Caco-2 (cell line): Measurements from ENCODE around the gene SNHG17. TPM values are rescaled to one million over a fixed set of nuclear protein-coding genes. Genes with fewer than 3 reads are reported as not detected.

Experiments used
- Bru-seq: library from RNA; stranded (reverse); fragments of 400-500 nt; gene quantifications from one replicate; lab custom pipeline; 2021; lab: Mats Ljungman, UMichigan
- BruChase-seq, 2 experiments: library from RNA; stranded (reverse); fragments of 400-500 nt; gene quantifications; one replicate each; lab custom pipeline; 2021; lab: Mats Ljungman, UMichigan
- BruUV-seq: library from RNA; stranded (reverse); fragments of 400-500 nt; replicated peaks from 2 replicates; lab custom pipeline; 2021; lab: Mats Ljungman, UMichigan
- CTCF ChIA-PET: fragments of 300-600 bp; sonication (Branson Sonifier 250); formaldehyde crosslinking; loops from one replicate; lab custom pipeline; 2022; ENCODE audit warnings: antibody characterized with exemption; lab: Charles Lee
- POLR2A ChIA-PET: fragments of 300-600 bp; sonication (Branson Sonifier 250); formaldehyde crosslinking; loops from one replicate; lab custom pipeline; 2022; ENCODE audit warnings: antibody characterized with exemption; lab: Charles Lee
- DNase-seq, 2 experiments: peaks; one replicate each; pipeline versions ENCODE4 v3.0.0 to v3.0.0-alpha.2; 2020 to 2022
- H3K27me3 ChIP-seq: replicated peaks from 2 replicates; pipeline ENCODE4 v1.6.0; 2011; ENCODE audit warnings: low read length; ENCODE audit not compliant: control insufficient read depth, insufficient read depth
- H3K36me3 ChIP-seq: 2 replicates; pipeline ENCODE4 v1.5.1; 2011; ENCODE audit warnings: low read length; ENCODE audit not compliant: control insufficient read depth, insufficient read depth
- H3K4me1 ChIP-seq: fragments of 250-450 bp; sonication (Bioruptor Pico); 2 replicates; pipeline ENCODE4 v1.5.1; 2020; ENCODE audit warnings: mild to moderate bottlenecking
- H3K4me3 ChIP-seq: 2 replicates; pipeline ENCODE4 v1.5.1; 2011; ENCODE audit warnings: low read depth, mild to moderate bottlenecking, control low read depth, low read length
- H3K9me3 ChIP-seq: fragments of 250-450 bp; sonication (Bioruptor Pico); 2 replicates; pipeline ENCODE4 v1.5.1; 2020; ENCODE audit warnings: mild to moderate bottlenecking, moderate library complexity
- H3K27ac Mint-ChIP-seq: one replicate; pipeline ENCODE4 v1.8.0; 2022; ENCODE audit warnings: mixed read lengths; ENCODE audit not compliant: unreplicated experiment
- H3K27me3 Mint-ChIP-seq: one replicate; pipeline ENCODE4 v1.8.0; 2022; ENCODE audit warnings: mixed read lengths; ENCODE audit not compliant: insufficient read depth, unreplicated experiment
- H3K36me3 Mint-ChIP-seq: one replicate; pipeline ENCODE4 v1.8.0; 2022; ENCODE audit warnings: mild to moderate bottlenecking, mixed read lengths; ENCODE audit not compliant: insufficient read depth, unreplicated experiment
- H3K4me1 Mint-ChIP-seq: one replicate; pipeline ENCODE4 v1.8.0; 2022; ENCODE audit warnings: low read depth, mixed read lengths; ENCODE audit not compliant: unreplicated experiment
- H3K4me3 Mint-ChIP-seq: one replicate; pipeline ENCODE4 v1.8.0; 2022; ENCODE audit warnings: mild to moderate bottlenecking, moderate library complexity, mixed read lengths; ENCODE audit not compliant: unreplicated experiment
- H3K9me3 Mint-ChIP-seq: one replicate; pipeline ENCODE4 v1.8.0; 2022; ENCODE audit warnings: mixed read lengths; ENCODE audit not compliant: unreplicated experiment
- intact Hi-C: fragments of 100-400 bp; cut with micrococcal nuclease; formaldehyde crosslinking; loops from one replicate; pipeline ENCODE4 v1.10.0; 2022; ENCODE audit not compliant: unreplicated experiment
- long read RNA-seq: library from polyadenylated mRNA; stranded (forward); transcript quantifications from one replicate; pipeline ENCODE4 v2.0.0, GENCODE V29; 2022
- total RNA-seq: library from RNA; stranded (reverse); gene quantifications from 2 replicates; pipeline ENCODE4 v1.2.3, GENCODE V29; 2022
- TF ChIP-seq, protein P1 (sequence below), 2 experiments: fragments of 200-600 bp in 1 of 2; IDR thresholded peaks; 1 replicate in 1 of 2; 2 replicates in 1 of 2; pipeline versions ENCODE4 v1.5.1 to v1.8.0; 2011 to 2022; ENCODE audit warnings: antibody characterized with exemption in 1 of 2, control low read depth in 1 of 2, inconsistent platforms in 1 of 2, low read depth in 1 of 2, low read length in 1 of 2, mild to moderate bottlenecking in 1 of 2, moderate library complexity in 1 of 2; ENCODE audit not compliant: insufficient read depth in 1 of 2, severe bottlenecking in 1 of 2, unreplicated experiment in 1 of 2

The SNHG17 gene
- 351 and 362 TPM in 2 replicates for total RNA-seq
- Bru-seq, nascent RNA: percentile 99 among the genes with signal in this experiment
- BruChase-seq, experiment 1, labeled RNA remaining after a 2-hour chase: percentile 98 among the genes with signal in this experiment
- percentile 97 among the genes with signal in this experiment for BruChase-seq, experiment 2, labeled RNA remaining after a 6-hour chase
- long read RNA-seq, transcript SNHG17-203 (7 exons, 880 nt): major isoform, 8 of 304 reads
- long read RNA-seq, partial matches to known transcripts: 102 of 304 reads
- long read RNA-seq, other reads (novel, unspliced or antisense): 188 of 304 reads

DNA sequence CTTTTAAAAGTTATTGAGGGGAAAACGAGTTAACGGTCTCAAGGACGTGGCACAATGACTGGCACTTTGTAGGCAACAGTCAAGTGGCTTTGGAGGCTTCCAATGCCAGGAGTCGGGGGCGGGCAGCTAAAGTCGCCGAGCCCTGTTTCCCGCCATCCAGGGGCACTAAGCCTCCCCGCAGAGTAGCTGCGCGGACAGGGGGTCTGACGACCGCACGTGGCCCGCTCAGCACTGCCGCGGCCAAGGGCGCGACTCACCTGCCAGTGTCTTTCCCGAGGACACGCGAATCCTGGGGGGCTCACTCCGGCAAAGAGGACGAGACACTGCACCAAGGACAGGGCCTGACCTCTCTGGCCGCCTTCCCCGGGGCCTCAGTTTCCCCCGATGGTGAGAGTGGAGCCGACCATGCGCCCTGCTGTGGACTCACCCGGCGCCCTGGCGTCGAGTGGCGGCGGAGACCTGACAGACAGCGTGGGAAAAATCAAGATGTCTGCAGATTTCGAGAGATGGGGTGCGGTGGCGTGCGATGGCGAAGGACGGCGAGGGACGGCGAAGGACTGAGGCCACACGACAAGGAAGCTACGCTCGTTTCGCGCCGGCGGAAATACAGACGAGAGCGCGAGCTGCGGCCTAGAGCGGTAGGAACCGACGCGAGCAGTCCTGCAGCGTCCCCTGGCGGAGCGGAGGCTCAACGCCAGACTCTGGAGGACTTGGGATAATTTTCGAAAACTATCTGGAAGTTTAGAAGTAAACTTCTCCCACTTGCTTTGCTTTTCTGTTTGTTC is at the start of gene SNHG17:
TSS of gene SNHG17 (minus strand) at position 559 of the 785 bp plus-strand sequence.
- peak within 1 kb of the TSS; percentile 94 for H3K4me3 Mint-ChIP-seq
- H3K36me3 Mint-ChIP-seq: peaks cover 57% of the 10 kb centered on the region
- BruUV-seq: TSS peak; percentile 53
- peaks cover 16% of the 10 kb centered on the region for H3K4me1 Mint-ChIP-seq
- ChIA-PET CTCF (interaction anchor here (0.5 to 2.7 kb wide), 12 partner anchors 9 to 936 kb away, joined by 3 to 91 read pairs (median 4); partner anchors contain the start of gene RALGAPB), POLR2A (interaction anchor here (0.6 to 3.7 kb wide), 16 partner anchors 9 to 186 kb away, joined by 3 to 104 read pairs (median 4); partner anchors contain the start of gene RALGAPB)
- H3K9me3 ChIP-seq: no peaks in the 10 kb centered on the region
- H3K4me1 ChIP-seq: peaks cover 10% of the 10 kb centered on the region
- no peaks in the 10 kb centered on the region for H3K9me3 Mint-ChIP-seq
- peak within 1 kb of the TSS; percentile 73 for H3K4me3 ChIP-seq
- DNase-seq: peak; percentile 97
- no peaks in the 10 kb centered on the region for H3K27me3 ChIP-seq
- intact Hi-C loops: loop anchor here (1.0 kb wide), 2 partner anchors 11 to 37 kb away; partner anchors contain the start of gene RALGAPB
- H3K27me3 Mint-ChIP-seq: peaks cover 6% of the 10 kb centered on the region
- TF ChIP-seq, protein P1, sequence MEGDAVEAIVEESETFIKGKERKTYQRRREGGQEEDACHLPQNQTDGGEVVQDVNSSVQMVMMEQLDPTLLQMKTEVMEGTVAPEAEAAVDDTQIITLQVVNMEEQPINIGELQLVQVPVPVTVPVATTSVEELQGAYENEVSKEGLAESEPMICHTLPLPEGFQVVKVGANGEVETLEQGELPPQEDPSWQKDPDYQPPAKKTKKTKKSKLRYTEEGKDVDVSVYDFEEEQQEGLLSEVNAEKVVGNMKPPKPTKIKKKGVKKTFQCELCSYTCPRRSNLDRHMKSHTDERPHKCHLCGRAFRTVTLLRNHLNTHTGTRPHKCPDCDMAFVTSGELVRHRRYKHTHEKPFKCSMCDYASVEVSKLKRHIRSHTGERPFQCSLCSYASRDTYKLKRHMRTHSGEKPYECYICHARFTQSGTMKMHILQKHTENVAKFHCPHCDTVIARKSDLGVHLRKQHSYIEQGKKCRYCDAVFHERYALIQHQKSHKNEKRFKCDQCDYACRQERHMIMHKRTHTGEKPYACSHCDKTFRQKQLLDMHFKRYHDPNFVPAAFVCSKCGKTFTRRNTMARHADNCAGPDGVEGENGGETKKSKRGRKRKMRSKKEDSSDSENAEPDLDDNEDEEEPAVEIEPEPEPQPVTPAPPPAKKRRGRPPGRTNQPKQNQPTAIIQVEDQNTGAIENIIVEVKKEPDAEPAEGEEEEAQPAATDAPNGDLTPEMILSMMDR (IDR thresholded peaks at IDR 0.05; ENCODE audit: insufficient read depth in 1 of 2, low read depth in 1 of 2, low read length in 1 of 2, severe bottlenecking in 1 of 2, unreplicated experiment in 1 of 2): peak; percentile 100
- peaks cover 19% of the 10 kb centered on the region for H3K36me3 ChIP-seq
- H3K27ac Mint-ChIP-seq: peak within 1 kb of the TSS; percentile 95

DNA sequence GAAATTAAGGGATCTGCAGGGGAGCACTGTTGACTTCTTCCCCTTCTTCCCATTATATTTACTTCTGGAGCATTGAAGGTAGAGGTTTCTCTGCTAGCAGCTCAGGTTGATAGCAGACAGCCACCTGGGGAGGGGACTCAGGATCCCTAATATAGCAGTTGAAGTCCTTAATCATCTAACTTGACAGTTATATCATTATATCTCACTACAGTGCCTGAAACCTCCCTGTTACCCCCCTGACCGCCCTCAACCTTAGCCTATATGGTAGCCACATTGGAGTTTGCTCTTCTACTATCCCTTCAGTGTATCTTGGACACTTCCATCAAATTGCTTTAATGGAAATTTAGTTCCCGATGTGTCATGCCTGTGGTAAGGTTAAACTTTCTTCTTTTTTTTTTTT is 44.5 kb upstream of the SNHG17 start:
- Histone ChIP-seq H3K9me3 (no peaks in the 10 kb centered on the region), H3K36me3 (no peaks in the 10 kb centered on the region), H3K4me1 (no peaks in the 10 kb centered on the region), H3K27me3 (no peaks in the 10 kb centered on the region), H3K4me3 (no peak overlapping the region)
- TF ChIP-seq, protein P1 (IDR thresholded peaks at IDR 0.05; ENCODE audit: insufficient read depth in 1 of 2, low read depth in 1 of 2, low read length in 1 of 2, severe bottlenecking in 1 of 2, unreplicated experiment in 1 of 2): no peak
- ChIA-PET CTCF (no interaction called here), POLR2A (interaction anchor here (1.0 kb wide), 1 partner anchor 44 kb away, joined by 7 read pairs; the partner anchor contains the start of gene SNHG17)
- H3K27ac Mint-ChIP-seq: no peak overlapping the region
- H3K27me3 Mint-ChIP-seq: no peaks in the 10 kb centered on the region
- DNase-seq: no peak
- BruUV-seq: no TSS peak
- no peaks in the 10 kb centered on the region for H3K9me3 Mint-ChIP-seq
- H3K4me3 Mint-ChIP-seq: no peak overlapping the region
- peaks cover 19% of the 10 kb centered on the region for H3K36me3 Mint-ChIP-seq
- H3K4me1 Mint-ChIP-seq: peaks cover 5% of the 10 kb centered on the region
- intact Hi-C loops: no loop called here

DNA sequence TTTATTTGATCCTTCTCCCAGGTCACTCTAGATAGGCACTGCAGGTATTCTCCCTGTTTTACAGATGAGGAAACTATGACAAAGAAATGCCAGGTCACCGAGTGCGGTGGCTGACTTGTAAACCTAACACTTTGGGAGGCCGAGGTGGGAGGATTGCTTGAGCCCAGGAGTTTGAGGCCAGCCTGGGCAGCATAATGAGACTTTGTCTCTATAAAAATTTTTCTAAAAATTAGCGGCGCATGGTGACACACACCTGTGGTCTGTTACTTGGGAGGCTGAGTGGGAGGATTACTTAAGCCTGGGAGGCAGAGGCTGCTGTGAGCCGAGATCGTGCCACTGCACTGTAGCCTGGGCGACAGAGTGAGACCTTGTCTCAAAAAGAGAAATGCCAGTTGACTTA is 42.6 kb upstream of the SNHG17 start:
- no peaks in the 10 kb centered on the region for H3K27me3 ChIP-seq
- H3K36me3 ChIP-seq: no peaks in the 10 kb centered on the region
- ChIA-PET CTCF (no interaction called here), POLR2A (no interaction called here)
- H3K36me3 Mint-ChIP-seq: peaks cover 32% of the 10 kb centered on the region
- no peak overlapping the region for H3K4me3 Mint-ChIP-seq
- no peak for DNase-seq
- H3K9me3 Mint-ChIP-seq: no peaks in the 10 kb centered on the region
- H3K27me3 Mint-ChIP-seq: no peaks in the 10 kb centered on the region
- intact Hi-C loops: no loop called here
- no peak overlapping the region for H3K4me3 ChIP-seq
- H3K27ac Mint-ChIP-seq: no peak overlapping the region
- peaks cover 7% of the 10 kb centered on the region; the same call in 1 of the 2 replicates for H3K4me1 ChIP-seq
- H3K4me1 Mint-ChIP-seq: peaks cover 13% of the 10 kb centered on the region
- H3K9me3 ChIP-seq: no peaks in the 10 kb centered on the region
- TF ChIP-seq, protein P1 (IDR thresholded peaks at IDR 0.05; ENCODE audit: insufficient read depth in 1 of 2, low read depth in 1 of 2, low read length in 1 of 2, severe bottlenecking in 1 of 2, unreplicated experiment in 1 of 2): no peak
- BruUV-seq: no TSS peak
